ENCODE data around the gene BLMH.
A peak's percentile ranks its signal among the peaks of the same experiment; 100 is the strongest.

The BLMH gene

GRCh38 chr17:30236297-30236624 lies 55.5 kb downstream of the BLMH start:
- Histone ChIP-seq H3K9me3 (ENCODE audit: control insufficient read depth, insufficient read depth, low read length) (no peaks in the 10 kb centered on the region), H3K9me2 (replicated peaks; ENCODE audit: control insufficient read depth, low read length) (no peaks in the 10 kb centered on the region), H3K4me1 (ENCODE audit: control insufficient read depth, low read length) (no peaks in the 10 kb centered on the region), H3K4me2 (ENCODE audit: low read length) (0 out of 2 replicates have a peak overlapping the region, but pooled peaks have one; percentile 15), H3K36me3 (ENCODE audit: control insufficient read depth, low read length) (no peaks in the 10 kb centered on the region), H3K27me3 (ENCODE audit: control insufficient read depth, low read length) (peaks cover 41% of the 10 kb centered on the region), H3K4me3 (ENCODE audit: low read length) (no peak overlapping the region), H3K27ac (ENCODE audit: low read depth, low read length) (no peak overlapping the region), H3F3A (ENCODE audit: control insufficient read depth, insufficient read depth) (no peaks in the 10 kb centered on the region), H3K79me2 (ENCODE audit: control insufficient read depth, low read length) (no peaks in the 10 kb centered on the region), H4K20me1 (ENCODE audit: control insufficient read depth, insufficient read depth, low read depth, low read length) (no peaks in the 10 kb centered on the region)
- no peak for TF ChIP-seq CTCF (IDR thresholded peaks at IDR 0.05; ENCODE audit: low read depth, low read length, poor library complexity, severe bottlenecking)
- no peak for TF ChIP-seq EZH2phosphoT487 (IDR thresholded peaks at IDR 0.05; ENCODE audit: borderline replicate concordance, low read length)

GRCh38 chr17:30235386-30236296 lies 56.1 kb downstream of the BLMH start, which contains the start of gene SLC6A4:
TSS of gene SLC6A4 (minus strand) at chr17:30235697. CDS start at chr17:30221958, 13,739 bp downstream.
- H3F3A ChIP-seq (ENCODE audit: control insufficient read depth, insufficient read depth), result no peaks in the 10 kb centered on the region
- H3K27me3 ChIP-seq (ENCODE audit: control insufficient read depth, low read length), result peaks cover 41% of the 10 kb centered on the region
- no peaks in the 10 kb centered on the region for H3K36me3 ChIP-seq (ENCODE audit: control insufficient read depth, low read length)
- H3K9me2 ChIP-seq (replicated peaks; ENCODE audit: control insufficient read depth, low read length), result no peaks in the 10 kb centered on the region
- peaks cover 2% of the 10 kb centered on the region for H3K4me1 ChIP-seq (ENCODE audit: control insufficient read depth, low read length)
- no peaks in the 10 kb centered on the region for H3K79me2 ChIP-seq (ENCODE audit: control insufficient read depth, low read length)
- no peaks in the 10 kb centered on the region for H4K20me1 ChIP-seq (ENCODE audit: control insufficient read depth, insufficient read depth, low read depth, low read length)
- TF ChIP-seq EZH2phosphoT487 (IDR thresholded peaks at IDR 0.05; ENCODE audit: borderline replicate concordance, low read length), result no peak
- no peak for TF ChIP-seq CTCF (IDR thresholded peaks at IDR 0.05; ENCODE audit: low read depth, low read length, poor library complexity, severe bottlenecking)
- 0 out of 2 replicates have a peak within 1 kb of the TSS, but pooled peaks have one; percentile 15 for H3K4me2 ChIP-seq (ENCODE audit: low read length)
- H3K4me3 ChIP-seq (ENCODE audit: low read length), result no peak within 1 kb of the TSS
- H3K9me3 ChIP-seq (ENCODE audit: control insufficient read depth, insufficient read depth, low read length), result no peaks in the 10 kb centered on the region
- no peak within 1 kb of the TSS for H3K27ac ChIP-seq (ENCODE audit: low read depth, low read length)

GRCh38 chr17:30234964-30235363 lies 56.8 kb downstream of the BLMH start:
- Histone ChIP-seq H4K20me1 (ENCODE audit: control insufficient read depth, insufficient read depth, low read depth, low read length) (no peaks in the 10 kb centered on the region), H3F3A (ENCODE audit: control insufficient read depth, insufficient read depth) (no peaks in the 10 kb centered on the region), H3K27me3 (ENCODE audit: control insufficient read depth, low read length) (peaks cover 41% of the 10 kb centered on the region), H3K4me1 (ENCODE audit: control insufficient read depth, low read length) (peaks cover 9% of the 10 kb centered on the region), H3K9me3 (ENCODE audit: control insufficient read depth, insufficient read depth, low read length) (no peaks in the 10 kb centered on the region), H3K27ac (ENCODE audit: low read depth, low read length) (no peak overlapping the region), H3K79me2 (ENCODE audit: control insufficient read depth, low read length) (no peaks in the 10 kb centered on the region), H3K4me2 (ENCODE audit: low read length) (no peak overlapping the region), H3K36me3 (ENCODE audit: control insufficient read depth, low read length) (no peaks in the 10 kb centered on the region), H3K4me3 (ENCODE audit: low read length) (no peak overlapping the region), H3K9me2 (replicated peaks; ENCODE audit: control insufficient read depth, low read length) (no peaks in the 10 kb centered on the region)
- TF ChIP-seq EZH2phosphoT487 (IDR thresholded peaks at IDR 0.05; ENCODE audit: borderline replicate concordance, low read length) (no peak), CTCF (IDR thresholded peaks at IDR 0.05; ENCODE audit: low read depth, low read length, poor library complexity, severe bottlenecking) (no peak)

Data from DOHH2 (cell line).